ENCODE results near the gene EPHA4.

Gene EPHA4

DNA sequence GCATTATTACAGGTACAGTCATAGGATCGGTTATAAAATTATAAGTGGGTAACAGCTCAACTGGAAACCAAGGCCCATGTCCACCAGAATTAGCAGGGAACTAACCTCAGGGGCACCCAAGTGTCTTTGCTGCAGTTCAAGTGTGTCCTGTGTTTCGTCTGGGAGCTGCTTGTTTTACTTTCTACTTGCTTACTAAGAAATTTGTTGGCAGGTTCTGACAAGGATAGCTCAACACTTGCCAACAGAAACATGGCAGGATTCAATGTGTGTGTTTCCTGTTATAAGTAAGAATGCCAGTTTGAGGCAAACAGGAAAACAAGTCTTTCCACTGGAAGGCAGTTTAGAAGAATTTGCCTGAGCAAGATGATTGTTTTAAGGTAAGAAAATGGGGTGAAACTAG is 104.5 kb downstream of the EPHA4 start:
- H4K20me1 ChIP-seq (ENCODE audit: insufficient read depth, low read length), result no peaks in the 10 kb centered on the region
- H3K27ac ChIP-seq (ENCODE audit: low read length), result no peak overlapping the region
- no peak for TF ChIP-seq EZH2phosphoT487 (IDR thresholded peaks at IDR 0.05; ENCODE audit: low read depth)
- TF ChIP-seq, protein P1, sequence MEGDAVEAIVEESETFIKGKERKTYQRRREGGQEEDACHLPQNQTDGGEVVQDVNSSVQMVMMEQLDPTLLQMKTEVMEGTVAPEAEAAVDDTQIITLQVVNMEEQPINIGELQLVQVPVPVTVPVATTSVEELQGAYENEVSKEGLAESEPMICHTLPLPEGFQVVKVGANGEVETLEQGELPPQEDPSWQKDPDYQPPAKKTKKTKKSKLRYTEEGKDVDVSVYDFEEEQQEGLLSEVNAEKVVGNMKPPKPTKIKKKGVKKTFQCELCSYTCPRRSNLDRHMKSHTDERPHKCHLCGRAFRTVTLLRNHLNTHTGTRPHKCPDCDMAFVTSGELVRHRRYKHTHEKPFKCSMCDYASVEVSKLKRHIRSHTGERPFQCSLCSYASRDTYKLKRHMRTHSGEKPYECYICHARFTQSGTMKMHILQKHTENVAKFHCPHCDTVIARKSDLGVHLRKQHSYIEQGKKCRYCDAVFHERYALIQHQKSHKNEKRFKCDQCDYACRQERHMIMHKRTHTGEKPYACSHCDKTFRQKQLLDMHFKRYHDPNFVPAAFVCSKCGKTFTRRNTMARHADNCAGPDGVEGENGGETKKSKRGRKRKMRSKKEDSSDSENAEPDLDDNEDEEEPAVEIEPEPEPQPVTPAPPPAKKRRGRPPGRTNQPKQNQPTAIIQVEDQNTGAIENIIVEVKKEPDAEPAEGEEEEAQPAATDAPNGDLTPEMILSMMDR (IDR thresholded peaks at IDR 0.05; ENCODE audit: low read depth, low read length), result no peak
- H2AFZ ChIP-seq (ENCODE audit: low read depth, low read length), result no peak overlapping the region
- H3K4me2 ChIP-seq (ENCODE audit: low read length), result no peak overlapping the region
- no peak overlapping the region for H3K4me3 ChIP-seq (ENCODE audit: low read length)
- H3K79me2 ChIP-seq (ENCODE audit: low read length), result no peaks in the 10 kb centered on the region
- H3K4me1 ChIP-seq (ENCODE audit: low read length), result peaks cover 8% of the 10 kb centered on the region; the same call in 1 of the 2 replicates
- H3K36me3 ChIP-seq (replicated peaks; ENCODE audit: low read depth, low read length), result no peaks in the 10 kb centered on the region
- no peaks in the 10 kb centered on the region for H3K9me3 ChIP-seq (ENCODE audit: insufficient read depth, low read length)
- no peak overlapping the region for H3K9ac ChIP-seq (ENCODE audit: low read length)
- H3K27me3 ChIP-seq (ENCODE audit: low read depth, low read length), result no peaks in the 10 kb centered on the region

DNA sequence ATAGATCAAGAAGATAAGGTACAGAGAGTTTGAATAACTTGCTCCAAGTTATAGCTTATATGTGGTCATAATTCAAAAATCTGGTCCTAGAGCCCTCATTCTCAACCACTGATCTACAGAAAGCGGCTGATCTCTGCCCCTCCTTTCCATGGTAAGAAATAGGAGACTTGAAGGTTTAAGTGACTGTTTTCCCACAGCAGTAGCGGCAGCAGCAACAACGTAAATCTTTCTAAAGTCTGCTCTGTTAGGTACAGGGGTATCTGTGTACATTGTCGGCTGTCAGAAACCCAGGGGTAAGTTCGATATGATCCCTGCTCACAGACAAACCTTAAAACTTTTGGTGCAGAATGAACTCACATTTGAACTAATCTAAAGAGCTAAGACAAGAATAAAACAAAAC is 105.4 kb downstream of the EPHA4 start:
- Histone ChIP-seq H3K4me3 (ENCODE audit: low read length) (no peak overlapping the region), H4K20me1 (ENCODE audit: insufficient read depth, low read length) (no peaks in the 10 kb centered on the region), H3K27ac (ENCODE audit: low read length) (no peak overlapping the region), H3K9me3 (ENCODE audit: insufficient read depth, low read length) (no peaks in the 10 kb centered on the region), H3K36me3 (replicated peaks; ENCODE audit: low read depth, low read length) (no peaks in the 10 kb centered on the region), H3K79me2 (ENCODE audit: low read length) (no peaks in the 10 kb centered on the region), H3K4me1 (ENCODE audit: low read length) (peaks cover 8% of the 10 kb centered on the region; the same call in 1 of the 2 replicates), H3K27me3 (ENCODE audit: low read depth, low read length) (no peaks in the 10 kb centered on the region), H2AFZ (ENCODE audit: low read depth, low read length) (no peak overlapping the region), H3K4me2 (ENCODE audit: low read length) (no peak overlapping the region), H3K9ac (ENCODE audit: low read length) (no peak overlapping the region)
- TF ChIP-seq, protein P1 (IDR thresholded peaks at IDR 0.05; ENCODE audit: low read depth, low read length), result no peak
- no peak for TF ChIP-seq EZH2phosphoT487 (IDR thresholded peaks at IDR 0.05; ENCODE audit: low read depth)

DNA sequence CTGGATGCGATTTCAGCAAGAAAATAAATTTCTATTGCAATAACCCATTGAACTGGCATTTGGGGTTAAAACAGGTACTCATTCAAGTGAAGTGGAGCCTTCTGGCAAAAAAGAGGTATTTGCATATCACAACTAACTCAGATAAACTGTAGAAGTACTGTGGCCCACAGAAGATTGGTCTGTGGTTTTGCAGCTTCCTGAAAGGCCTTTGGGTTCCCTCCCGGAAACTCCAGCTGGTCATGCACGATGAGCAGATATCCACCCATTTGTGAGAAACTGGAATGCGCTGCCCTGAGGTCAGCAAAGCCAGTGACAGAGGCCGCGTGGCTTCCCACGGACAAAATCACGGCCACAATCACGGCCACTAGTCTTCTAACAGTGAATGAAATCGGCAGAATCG is 106.3 kb downstream of the EPHA4 start:
- no peaks in the 10 kb centered on the region for H4K20me1 ChIP-seq (ENCODE audit: insufficient read depth, low read length)
- H3K27me3 ChIP-seq (ENCODE audit: low read depth, low read length), result no peaks in the 10 kb centered on the region
- no peaks in the 10 kb centered on the region for H3K79me2 ChIP-seq (ENCODE audit: low read length)
- H3K36me3 ChIP-seq (replicated peaks; ENCODE audit: low read depth, low read length), result no peaks in the 10 kb centered on the region
- H3K9ac ChIP-seq (ENCODE audit: low read length), result no peak overlapping the region
- no peak overlapping the region for H2AFZ ChIP-seq (ENCODE audit: low read depth, low read length)
- no peak overlapping the region for H3K4me3 ChIP-seq (ENCODE audit: low read length)
- TF ChIP-seq EZH2phosphoT487 (IDR thresholded peaks at IDR 0.05; ENCODE audit: low read depth), result no peak
- TF ChIP-seq, protein P1 (IDR thresholded peaks at IDR 0.05; ENCODE audit: low read depth, low read length), result no peak
- peaks cover 8% of the 10 kb centered on the region; the same call in 1 of the 2 replicates for H3K4me1 ChIP-seq (ENCODE audit: low read length)
- H3K9me3 ChIP-seq (ENCODE audit: insufficient read depth, low read length), result no peaks in the 10 kb centered on the region
- H3K4me2 ChIP-seq (ENCODE audit: low read length), result no peak overlapping the region
- no peak overlapping the region for H3K27ac ChIP-seq (ENCODE audit: low read length)

DNA sequence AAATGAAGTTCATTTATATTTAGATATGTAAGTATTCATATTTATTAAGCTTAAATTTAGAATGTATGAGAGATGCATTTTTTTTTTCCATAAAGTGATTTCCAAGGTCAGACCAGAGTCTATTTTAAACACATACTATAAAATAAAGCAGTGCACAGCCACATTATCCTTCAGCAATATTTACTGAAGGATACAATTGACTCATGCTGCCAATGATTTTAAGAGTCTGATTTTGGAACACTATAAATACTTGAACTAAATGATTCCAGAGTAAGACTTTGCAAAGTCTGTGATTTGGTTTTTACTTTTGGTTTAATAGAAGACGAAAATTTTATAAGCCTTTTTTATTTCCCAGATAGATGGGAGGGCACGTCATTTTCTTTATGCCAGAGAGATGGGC is 107.1 kb downstream of the EPHA4 start:
- no peak for TF ChIP-seq EZH2phosphoT487 (IDR thresholded peaks at IDR 0.05; ENCODE audit: low read depth)
- TF ChIP-seq, protein P1 (IDR thresholded peaks at IDR 0.05; ENCODE audit: low read depth, low read length), result no peak
- H3K9me3 ChIP-seq (ENCODE audit: insufficient read depth, low read length), result no peaks in the 10 kb centered on the region
- H3K4me3 ChIP-seq (ENCODE audit: low read length), result no peak overlapping the region
- H4K20me1 ChIP-seq (ENCODE audit: insufficient read depth, low read length), result no peaks in the 10 kb centered on the region
- no peak overlapping the region for H3K27ac ChIP-seq (ENCODE audit: low read length)
- H3K36me3 ChIP-seq (replicated peaks; ENCODE audit: low read depth, low read length), result no peaks in the 10 kb centered on the region
- H3K9ac ChIP-seq (ENCODE audit: low read length), result no peak overlapping the region
- no peak overlapping the region for H3K4me2 ChIP-seq (ENCODE audit: low read length)
- H3K79me2 ChIP-seq (ENCODE audit: low read length), result no peaks in the 10 kb centered on the region
- peaks cover 8% of the 10 kb centered on the region; the same call in 1 of the 2 replicates for H3K4me1 ChIP-seq (ENCODE audit: low read length)
- no peaks in the 10 kb centered on the region for H3K27me3 ChIP-seq (ENCODE audit: low read depth, low read length)
- no peak overlapping the region for H2AFZ ChIP-seq (ENCODE audit: low read depth, low read length)
